ENCODE measurements around the gene CLNK.
"Not testable (repeated sequence)": the region's sequence is repeated elsewhere in the genome, so short reads cannot be mapped to it uniquely, and the experiment has no call there.

CLNK gene

GRCh38 chr4:10623862-10624261 lies 60.7 kb downstream of the CLNK start:
- H3K36me3 ChIP-seq (ENCODE audit: insufficient read depth, low read length), result no peaks in the 10 kb centered on the region
- no peaks in the 10 kb centered on the region for H3K4me1 ChIP-seq (ENCODE audit: insufficient read depth, low read length)
- H3K9ac ChIP-seq (ENCODE audit: low read length), result no peak overlapping the region
- H3K4me3 ChIP-seq (ENCODE audit: low read depth in 1 of 2, low read length in 2 of 2), result no peak overlapping the region
- no peaks in the 10 kb centered on the region for H3K27me3 ChIP-seq (ENCODE audit: control insufficient read depth in 1 of 2, insufficient read depth in 2 of 2, low read length in 2 of 2)
- H3K27ac ChIP-seq (ENCODE audit: low read depth, low read length), result no peak overlapping the region
- H3K9me3 ChIP-seq (ENCODE audit: low read length), result no peaks in the 10 kb centered on the region

- Histone ChIP-seq H3K4me3 (ENCODE audit: low read depth in 1 of 2, low read length in 2 of 2) (no peak overlapping the region), H3K9me3 (ENCODE audit: low read length) (no peaks in the 10 kb centered on the region), H3K36me3 (ENCODE audit: insufficient read depth, low read length) (no peaks in the 10 kb centered on the region), H3K27ac (ENCODE audit: low read depth, low read length) (no peak overlapping the region), H3K9ac (ENCODE audit: low read length) (no peak overlapping the region), H3K27me3 (ENCODE audit: control insufficient read depth in 1 of 2, insufficient read depth in 2 of 2, low read length in 2 of 2) (no peaks in the 10 kb centered on the region), H3K4me1 (ENCODE audit: insufficient read depth, low read length) (no peaks in the 10 kb centered on the region)
Measured at GRCh38 chr4:10623241-10623640, 61.3 kb downstream of the CLNK start.

- H3K4me3 ChIP-seq (ENCODE audit: low read depth in 1 of 2, low read length in 2 of 2), result no peak overlapping the region
- H3K4me1 ChIP-seq (ENCODE audit: insufficient read depth, low read length), result no peaks in the 10 kb centered on the region
- H3K9me3 ChIP-seq (ENCODE audit: low read length), result no peaks in the 10 kb centered on the region
- H3K27ac ChIP-seq (ENCODE audit: low read depth, low read length), result no peak overlapping the region
- H3K27me3 ChIP-seq (ENCODE audit: control insufficient read depth in 1 of 2, insufficient read depth in 2 of 2, low read length in 2 of 2), result no peaks in the 10 kb centered on the region
- no peaks in the 10 kb centered on the region for H3K36me3 ChIP-seq (ENCODE audit: insufficient read depth, low read length)
- H3K9ac ChIP-seq (ENCODE audit: low read length), result no peak overlapping the region
Measured at GRCh38 chr4:10622728-10623127, 61.8 kb downstream of the CLNK start.

GRCh38 chr4:10620935-10621488 lies 63.6 kb downstream of the CLNK start:
- no peaks in the 10 kb centered on the region for H3K9me3 ChIP-seq (ENCODE audit: low read length)
- H3K4me3 ChIP-seq (ENCODE audit: low read depth in 1 of 2, low read length in 2 of 2), result no peak overlapping the region
- no peak overlapping the region for H3K27ac ChIP-seq (ENCODE audit: low read depth, low read length)

GRCh38 chr4:10619855-10620254 lies 64.7 kb downstream of the CLNK start:
- Histone ChIP-seq H3K36me3 (ENCODE audit: insufficient read depth, low read length) (no peaks in the 10 kb centered on the region), H3K9ac (ENCODE audit: low read length) (no peak overlapping the region), H3K4me1 (ENCODE audit: insufficient read depth, low read length) (no peaks in the 10 kb centered on the region), H3K4me3 (ENCODE audit: low read depth in 1 of 2, low read length in 2 of 2) (no peak overlapping the region), H3K27me3 (ENCODE audit: control insufficient read depth in 1 of 2, insufficient read depth in 2 of 2, low read length in 2 of 2) (no peaks in the 10 kb centered on the region), H3K9me3 (ENCODE audit: low read length) (no peaks in the 10 kb centered on the region), H3K27ac (ENCODE audit: low read depth, low read length) (no peak overlapping the region)

More at GRCh38 chr4:10620935-10621488, 63.6 kb downstream of the CLNK start:
- Histone ChIP-seq H3K4me1 (ENCODE audit: insufficient read depth, low read length) (no peaks in the 10 kb centered on the region), H3K27me3 (ENCODE audit: control insufficient read depth in 1 of 2, insufficient read depth in 2 of 2, low read length in 2 of 2) (no peaks in the 10 kb centered on the region), H3K9ac (ENCODE audit: low read length) (no peak overlapping the region), H3K36me3 (ENCODE audit: insufficient read depth, low read length) (no peaks in the 10 kb centered on the region)

GRCh38 chr4:10619220-10619619 lies 65.3 kb downstream of the CLNK start:
- Histone ChIP-seq H3K36me3 (ENCODE audit: insufficient read depth, low read length) (no peaks in the 10 kb centered on the region), H3K4me1 (ENCODE audit: insufficient read depth, low read length) (no peaks in the 10 kb centered on the region), H3K27ac (ENCODE audit: low read depth, low read length) (no peak overlapping the region), H3K9ac (ENCODE audit: low read length) (no peak overlapping the region), H3K9me3 (ENCODE audit: low read length) (no peaks in the 10 kb centered on the region), H3K27me3 (ENCODE audit: control insufficient read depth in 1 of 2, insufficient read depth in 2 of 2, low read length in 2 of 2) (no peaks in the 10 kb centered on the region), H3K4me3 (ENCODE audit: low read depth in 1 of 2, low read length in 2 of 2) (no peak overlapping the region)

GRCh38 chr4:10614926-10615325 lies 69.6 kb downstream of the CLNK start:
- not testable (repeated sequence) for H3K4me1 ChIP-seq (ENCODE audit: insufficient read depth, low read length); H3K4me3 ChIP-seq (ENCODE audit: low read depth in 1 of 2, low read length in 2 of 2); H3K9ac ChIP-seq (ENCODE audit: low read length); H3K27me3 ChIP-seq (ENCODE audit: control insufficient read depth in 1 of 2, insufficient read depth in 2 of 2, low read length in 2 of 2); H3K36me3 ChIP-seq (ENCODE audit: insufficient read depth, low read length); H3K9me3 ChIP-seq (ENCODE audit: low read length); H3K27ac ChIP-seq (ENCODE audit: low read depth, low read length)

GRCh38 chr4:10613926-10614478 lies 70.6 kb downstream of the CLNK start:
- Histone ChIP-seq H3K4me3 (ENCODE audit: low read depth in 1 of 2, low read length in 2 of 2) (no peak overlapping the region), H3K9ac (ENCODE audit: low read length) (no peak overlapping the region), H3K36me3 (ENCODE audit: insufficient read depth, low read length) (no peaks in the 10 kb centered on the region)

GRCh38 chr4:10612476-10612875 lies 72.1 kb downstream of the CLNK start:
- Histone ChIP-seq H3K4me3 (ENCODE audit: low read depth in 1 of 2, low read length in 2 of 2) (no peak overlapping the region), H3K9me3 (ENCODE audit: low read length) (no peaks in the 10 kb centered on the region), H3K4me1 (ENCODE audit: insufficient read depth, low read length) (no peaks in the 10 kb centered on the region), H3K36me3 (ENCODE audit: insufficient read depth, low read length) (no peaks in the 10 kb centered on the region), H3K9ac (ENCODE audit: low read length) (no peak overlapping the region), H3K27ac (ENCODE audit: low read depth, low read length) (no peak overlapping the region), H3K27me3 (ENCODE audit: control insufficient read depth in 1 of 2, insufficient read depth in 2 of 2, low read length in 2 of 2) (no peaks in the 10 kb centered on the region)

More at GRCh38 chr4:10613926-10614478, 70.6 kb downstream of the CLNK start:
- Histone ChIP-seq H3K4me1 (ENCODE audit: insufficient read depth, low read length) (no peaks in the 10 kb centered on the region), H3K27me3 (ENCODE audit: control insufficient read depth in 1 of 2, insufficient read depth in 2 of 2, low read length in 2 of 2) (no peaks in the 10 kb centered on the region), H3K9me3 (ENCODE audit: low read length) (no peaks in the 10 kb centered on the region), H3K27ac (ENCODE audit: low read depth, low read length) (no peak overlapping the region)

GRCh38 chr4:10611673-10612072 lies 72.9 kb downstream of the CLNK start:
- Histone ChIP-seq H3K36me3 (ENCODE audit: insufficient read depth, low read length) (no peaks in the 10 kb centered on the region), H3K27ac (ENCODE audit: low read depth, low read length) (no peak overlapping the region), H3K4me3 (ENCODE audit: low read depth in 1 of 2, low read length in 2 of 2) (no peak overlapping the region)

GRCh38 chr4:10608501-10609219 lies 75.9 kb downstream of the CLNK start:
- no peaks in the 10 kb centered on the region for H3K9me3 ChIP-seq (ENCODE audit: low read length)
- no peak overlapping the region for H3K9ac ChIP-seq (ENCODE audit: low read length)
- H3K4me1 ChIP-seq (ENCODE audit: insufficient read depth, low read length), result no peaks in the 10 kb centered on the region
- H3K27me3 ChIP-seq (ENCODE audit: control insufficient read depth in 1 of 2, insufficient read depth in 2 of 2, low read length in 2 of 2), result no peaks in the 10 kb centered on the region
- no peaks in the 10 kb centered on the region for H3K36me3 ChIP-seq (ENCODE audit: insufficient read depth, low read length)
- no peak overlapping the region for H3K27ac ChIP-seq (ENCODE audit: low read depth, low read length)
- H3K4me3 ChIP-seq (ENCODE audit: low read depth in 1 of 2, low read length in 2 of 2), result no peak overlapping the region

More at GRCh38 chr4:10611673-10612072, 72.9 kb downstream of the CLNK start:
- no peaks in the 10 kb centered on the region for H3K27me3 ChIP-seq (ENCODE audit: control insufficient read depth in 1 of 2, insufficient read depth in 2 of 2, low read length in 2 of 2)
- H3K9ac ChIP-seq (ENCODE audit: low read length), result no peak overlapping the region
- no peaks in the 10 kb centered on the region for H3K9me3 ChIP-seq (ENCODE audit: low read length)
- no peaks in the 10 kb centered on the region for H3K4me1 ChIP-seq (ENCODE audit: insufficient read depth, low read length)

- Histone ChIP-seq H3K4me3 (ENCODE audit: low read depth in 1 of 2, low read length in 2 of 2) (no peak overlapping the region), H3K9me3 (ENCODE audit: low read length) (no peaks in the 10 kb centered on the region), H3K36me3 (ENCODE audit: insufficient read depth, low read length) (no peaks in the 10 kb centered on the region), H3K4me1 (ENCODE audit: insufficient read depth, low read length) (no peaks in the 10 kb centered on the region), H3K27ac (ENCODE audit: low read depth, low read length) (no peak overlapping the region), H3K9ac (ENCODE audit: low read length) (no peak overlapping the region), H3K27me3 (ENCODE audit: control insufficient read depth in 1 of 2, insufficient read depth in 2 of 2, low read length in 2 of 2) (no peaks in the 10 kb centered on the region)
Measured at GRCh38 chr4:10607206-10607605, 77.4 kb downstream of the CLNK start.
